T follicular helper cell (primary cell): ENCODE measurements around the gene FBXO38.

Experiments used
- DNase-seq: peaks from one replicate; pipeline ENCODE4 v3.0.0-alpha.2; 2020; ENCODE audit warnings: low read depth

The FBXO38 gene

GRCh38 chr5:148477429-148477828, 93.7 kb downstream of the FBXO38 start:
- DNase-seq: no peak

- no peak for DNase-seq
Measured at GRCh38 chr5:148482196-148482595, 98.4 kb downstream of the FBXO38 start.

GRCh38 chr5:148482697-148483462, 99.1 kb downstream of the FBXO38 start:
- peak; percentile 28 for DNase-seq

GRCh38 chr5:148483750-148484149, 100.0 kb downstream of the FBXO38 start:
- no peak for DNase-seq

- no peak for DNase-seq
Measured at GRCh38 chr5:148484651-148485050, 100.9 kb downstream of the FBXO38 start.

GRCh38 chr5:148486456-148486855, 102.7 kb downstream of the FBXO38 start:
- DNase-seq: no peak

GRCh38 chr5:148488757-148489156, 105.0 kb downstream of the FBXO38 start:
- DNase-seq: no peak

GRCh38 chr5:148491015-148491792, 107.4 kb downstream of the FBXO38 start:
- DNase-seq: no peak

GRCh38 chr5:148491793-148492184, 108.0 kb downstream of the FBXO38 start:
- DNase-seq: no peak

GRCh38 chr5:148492351-148492750, 108.6 kb downstream of the FBXO38 start:
- no peak for DNase-seq
